Skin epidermis (tissue), 12 donors: Measurements from ENCODE around the gene PCBP3.

Experiments
- H3K27ac ChIP-seq, 21 experiments: fragments of 200-600 bp; sonication (generic) in 11 of 21; one replicate each; pipeline ENCODE4 v1.5.0; 2020; ENCODE audit warnings: mild to moderate bottlenecking in 3 of 21, inconsistent platforms in 2 of 21, moderate library complexity in 2 of 21
- H3K4me3 ChIP-seq, 7 experiments: fragments of 200-600 bp; sonication (generic) in 2 of 7; one replicate each; pipeline ENCODE4 v1.5.0; 2020; ENCODE audit warnings: inconsistent platforms in 2 of 7, mild to moderate bottlenecking in 2 of 7, moderate library complexity in 1 of 7

The PCBP3 gene

DNA sequence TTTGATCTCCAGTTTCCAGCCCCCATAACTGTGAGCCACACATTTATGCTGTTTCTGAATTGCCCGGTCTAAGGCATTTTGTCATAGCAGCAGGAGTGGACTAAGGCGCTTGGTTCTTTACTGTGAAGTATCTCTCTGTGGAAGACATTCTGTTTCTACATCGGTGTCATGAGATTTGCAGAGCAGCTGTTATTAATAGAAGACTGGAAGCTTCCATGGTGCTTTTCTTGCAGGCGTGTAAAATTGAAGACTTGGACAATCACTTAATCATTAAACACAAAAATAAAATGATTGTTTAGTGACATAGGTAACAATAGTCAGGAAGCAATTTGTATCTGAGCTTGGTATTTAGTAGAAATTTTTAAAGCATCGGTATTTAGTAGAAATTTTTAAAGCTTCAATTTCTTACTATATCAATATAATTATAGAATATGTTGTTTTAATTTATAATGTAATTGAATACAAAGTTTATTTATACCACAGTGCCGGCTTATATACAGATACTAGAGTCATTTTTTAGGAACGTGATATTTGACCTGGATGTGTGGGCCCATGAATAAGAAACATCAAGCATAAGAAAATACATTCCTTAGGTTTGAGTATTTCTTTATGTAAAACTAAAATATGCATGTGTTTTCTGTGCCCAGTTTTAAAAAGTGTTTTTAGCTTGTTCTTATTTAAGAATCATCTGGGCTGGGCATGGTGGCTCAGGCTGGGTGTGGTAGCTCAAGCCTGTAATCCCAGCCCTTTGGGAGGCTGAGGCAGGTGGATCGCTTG, 277.5 kb downstream of the PCBP3 start:
- no peak overlapping the region for H3K4me3 ChIP-seq
- no peak overlapping the region for H3K27ac ChIP-seq

DNA sequence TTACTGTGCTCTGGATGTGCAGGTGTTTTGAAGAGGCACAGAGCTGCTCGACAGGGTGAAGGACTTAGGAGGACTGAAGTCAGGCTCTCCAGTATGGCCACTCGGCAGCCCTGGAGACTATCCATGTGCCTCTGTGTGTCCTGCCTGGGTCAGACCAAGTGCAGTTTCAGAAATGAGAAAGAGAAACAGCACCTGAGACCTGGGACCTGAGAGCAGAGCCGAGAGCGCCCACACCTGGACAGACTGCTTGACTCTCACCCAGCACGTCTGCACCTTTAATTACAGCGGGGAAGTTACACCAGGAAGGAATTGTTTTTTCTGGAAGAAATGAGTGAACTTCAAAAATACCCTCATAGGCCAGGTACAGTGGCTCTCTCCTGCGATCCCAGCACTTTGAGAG, 278.4 kb downstream of the PCBP3 start:
- no peak overlapping the region for H3K27ac ChIP-seq

DNA sequence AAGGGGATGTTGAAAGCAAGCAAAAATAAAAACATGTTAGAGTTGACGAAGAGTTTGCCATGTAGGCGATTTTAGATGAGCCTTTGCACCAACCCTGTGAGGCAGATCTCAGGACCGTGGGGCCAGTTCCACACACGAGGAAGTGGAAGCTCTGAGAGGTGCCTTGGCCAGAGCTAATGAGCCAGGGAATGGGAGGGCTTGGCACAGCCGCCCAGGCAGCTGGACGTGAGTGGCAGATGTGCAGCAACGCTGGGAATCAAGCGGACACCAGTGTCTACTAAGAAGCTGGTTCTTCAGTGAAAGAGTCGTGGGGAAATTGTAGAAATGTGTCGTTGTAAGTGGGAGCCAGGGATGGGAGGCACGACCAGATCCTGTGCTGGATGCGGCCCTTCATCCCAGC, 279.1 kb downstream of the PCBP3 start:
- no peak overlapping the region for H3K27ac ChIP-seq
- H3K4me3 ChIP-seq = no peak overlapping the region

More for the DNA sequence above, 278.4 kb downstream of the PCBP3 start:
- no peak overlapping the region for H3K4me3 ChIP-seq

DNA sequence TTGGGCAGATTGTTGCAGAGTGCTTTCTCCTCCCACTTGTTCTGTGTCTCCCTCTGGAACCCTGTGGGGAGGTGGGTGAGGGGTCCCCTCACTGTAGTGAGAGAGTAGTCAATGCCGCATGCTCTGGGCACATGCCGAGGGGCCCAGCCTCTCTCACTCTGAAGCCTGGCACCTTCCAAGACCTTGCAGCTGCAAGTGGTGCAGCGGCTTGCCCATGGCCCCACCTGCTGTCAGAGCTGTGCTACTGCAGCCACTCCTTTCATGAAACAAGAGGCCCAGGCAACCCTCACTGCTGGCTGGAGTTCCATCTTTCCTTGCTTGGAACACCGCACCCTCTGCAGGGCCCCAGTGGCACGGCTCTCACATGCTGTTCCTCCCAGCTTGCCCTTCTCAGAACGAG, 279.6 kb downstream of the PCBP3 start:
- H3K4me3 ChIP-seq = no peak overlapping the region
- H3K27ac ChIP-seq = no peak overlapping the region

DNA sequence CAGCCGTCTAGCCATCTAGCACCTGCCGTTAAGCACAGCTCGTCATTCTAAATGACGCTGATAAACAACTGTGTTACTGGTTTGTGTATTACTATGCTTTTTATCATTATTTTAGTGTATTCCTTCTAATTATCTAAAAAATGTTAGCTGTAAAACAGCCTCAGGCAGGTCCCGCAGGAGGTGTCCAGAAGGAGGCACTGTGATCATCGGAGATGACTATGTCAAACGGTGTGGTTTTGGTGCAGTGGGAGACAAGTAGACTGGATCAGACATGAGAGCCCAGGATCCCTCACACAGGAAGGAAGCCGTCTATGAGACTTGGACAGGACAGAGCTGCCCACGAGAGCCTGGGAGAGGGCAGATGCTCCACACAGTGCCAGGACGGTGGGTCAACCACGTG, 282.8 kb downstream of the PCBP3 start:
- Histone ChIP-seq H3K4me3 (no peak overlapping the region), H3K27ac (no peak overlapping the region)

DNA sequence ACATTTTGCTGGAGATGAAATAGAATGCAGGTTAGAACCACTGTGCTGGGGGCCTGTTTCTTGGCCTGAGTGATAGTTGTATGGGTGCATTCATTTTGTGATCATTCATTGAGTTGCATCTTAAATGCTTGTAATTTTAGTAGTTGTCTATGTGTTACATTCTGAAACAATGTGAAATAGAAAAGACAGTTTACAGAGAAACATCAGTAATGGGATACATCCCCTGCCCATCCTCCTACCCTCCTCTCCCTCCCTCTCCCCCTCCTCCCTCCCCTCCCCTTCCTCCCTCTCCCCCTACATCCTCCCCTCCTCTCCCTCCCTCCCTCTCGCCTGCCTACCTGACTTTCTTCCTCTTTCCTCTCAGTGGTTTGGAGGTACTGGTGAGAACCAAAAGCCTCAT, 283.5 kb downstream of the PCBP3 start:
- Histone ChIP-seq H3K4me3 (no peak overlapping the region), H3K27ac (no peak overlapping the region)

DNA sequence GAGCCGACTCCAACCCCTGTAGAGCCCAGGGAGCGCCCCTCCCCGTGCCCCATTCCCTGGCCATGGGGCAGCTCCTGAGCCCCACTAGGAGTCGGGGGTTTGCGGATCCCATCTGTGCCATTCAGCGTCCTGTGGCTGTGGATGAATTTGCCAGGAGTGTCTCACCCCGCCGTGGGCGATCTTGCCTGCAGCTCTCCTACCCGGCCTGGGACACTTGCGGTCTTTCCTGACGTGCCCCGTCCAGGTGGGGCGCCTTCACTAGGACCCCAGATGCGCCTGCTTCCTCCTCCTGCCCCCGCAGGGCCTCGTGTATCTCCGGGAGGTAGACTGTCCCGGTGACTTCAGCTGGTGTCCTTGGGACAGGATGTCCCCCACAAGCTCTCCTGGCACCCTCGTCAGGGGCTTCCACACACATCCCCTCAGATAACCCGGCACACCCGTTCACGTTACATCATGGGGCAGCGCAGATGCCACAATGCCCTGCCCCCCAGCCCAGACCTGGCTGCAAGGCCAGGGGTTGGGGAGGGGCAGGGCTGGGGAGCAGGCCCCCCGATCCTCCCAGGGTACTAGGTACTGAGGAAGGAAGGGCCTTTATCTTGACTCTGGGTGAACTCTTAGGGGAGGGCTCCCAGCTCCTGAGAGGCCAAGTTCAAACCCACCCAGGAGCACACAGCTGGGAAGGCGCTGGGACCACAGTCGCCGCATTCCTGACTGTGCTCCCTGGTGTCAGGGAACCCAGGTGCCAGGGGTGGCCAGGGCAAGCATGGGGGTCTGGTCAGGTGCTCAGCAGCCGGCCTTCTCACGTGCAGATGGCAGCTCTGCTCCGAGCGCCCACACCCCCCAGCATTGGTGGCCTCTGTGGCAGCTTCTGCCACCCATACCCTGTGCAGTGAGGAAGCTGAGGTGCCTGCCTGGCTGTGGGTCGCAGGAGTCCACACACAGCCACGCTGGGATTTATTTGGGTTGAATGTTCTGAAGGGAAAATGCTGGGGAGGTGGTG, 284.6 kb downstream of the PCBP3 start:
- Histone ChIP-seq H3K27ac (no peak overlapping the region), H3K4me3 (no peak overlapping the region)

DNA sequence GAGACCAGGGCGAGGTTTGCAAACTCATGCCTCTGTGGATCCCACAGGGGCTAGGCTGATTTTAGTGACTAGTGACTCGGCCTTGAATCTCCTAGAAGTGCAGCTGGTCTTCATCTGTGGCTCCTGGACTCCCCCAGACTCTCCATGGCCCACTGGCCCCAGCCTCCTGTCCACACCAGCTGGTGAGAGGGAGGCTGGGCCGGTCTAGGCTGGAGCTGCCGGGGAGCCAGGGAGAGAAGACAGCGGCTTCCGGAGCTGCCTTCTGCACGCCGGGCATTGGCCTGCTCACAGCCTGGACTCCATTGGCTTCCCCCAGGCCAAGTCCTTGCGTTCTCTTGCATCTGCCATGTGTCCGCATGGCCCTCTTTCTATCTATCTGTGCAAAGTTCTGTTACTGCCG, 285.9 kb downstream of the PCBP3 start:
- H3K27ac ChIP-seq = no peak overlapping the region
- no peak overlapping the region for H3K4me3 ChIP-seq

DNA sequence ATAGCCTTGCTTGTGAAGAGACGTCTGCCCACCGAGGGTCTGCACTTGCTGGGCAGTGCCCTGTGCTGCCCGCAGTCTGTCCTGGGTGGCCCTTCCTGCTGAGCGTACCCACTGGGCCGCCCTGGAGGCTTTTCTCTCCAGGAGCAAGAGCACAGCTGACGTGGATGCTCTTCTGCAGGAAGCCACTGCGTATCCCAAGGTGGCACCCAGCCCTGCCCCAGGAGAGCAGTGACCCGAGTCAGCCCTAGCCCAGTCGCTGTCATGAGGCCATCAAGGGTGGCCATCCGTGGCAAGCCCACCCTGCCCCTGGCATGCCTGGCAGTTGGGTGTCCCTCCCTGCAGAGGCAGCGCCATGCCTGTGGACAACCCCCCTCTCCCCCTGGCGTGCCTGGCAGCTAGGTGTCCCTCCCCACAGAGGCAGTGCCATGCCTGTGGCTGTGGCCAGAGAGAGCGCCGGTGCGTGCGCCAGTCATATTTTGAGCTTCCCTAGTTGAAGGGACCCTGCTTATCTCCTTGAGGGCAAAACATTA, 286.8 kb downstream of the PCBP3 start:
- no peak overlapping the region for H3K27ac ChIP-seq

DNA sequence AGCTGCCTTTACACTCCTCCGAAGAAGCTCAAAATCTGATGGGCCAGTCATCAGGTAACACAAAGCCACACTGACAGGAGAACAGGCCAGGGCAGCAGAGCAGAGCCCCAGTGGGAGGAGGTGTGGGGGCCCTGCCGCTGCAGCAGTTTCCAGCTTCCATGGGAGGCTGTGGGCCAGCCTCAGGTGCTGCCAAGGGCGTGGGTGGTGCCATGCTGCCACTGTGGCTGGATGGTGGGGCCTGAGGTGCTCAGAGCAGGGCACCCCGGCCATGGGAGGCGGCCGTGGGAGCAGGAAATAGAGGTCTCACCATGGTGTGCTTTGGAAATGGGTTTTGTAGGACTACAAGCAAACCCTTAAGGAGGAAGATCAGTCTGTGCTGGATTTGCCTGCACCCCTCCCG, 287.3 kb downstream of the PCBP3 start:
- Histone ChIP-seq H3K4me3 (no peak overlapping the region), H3K27ac (no peak overlapping the region)

More for the DNA sequence above, 286.8 kb downstream of the PCBP3 start:
- H3K4me3 ChIP-seq = no peak overlapping the region

DNA sequence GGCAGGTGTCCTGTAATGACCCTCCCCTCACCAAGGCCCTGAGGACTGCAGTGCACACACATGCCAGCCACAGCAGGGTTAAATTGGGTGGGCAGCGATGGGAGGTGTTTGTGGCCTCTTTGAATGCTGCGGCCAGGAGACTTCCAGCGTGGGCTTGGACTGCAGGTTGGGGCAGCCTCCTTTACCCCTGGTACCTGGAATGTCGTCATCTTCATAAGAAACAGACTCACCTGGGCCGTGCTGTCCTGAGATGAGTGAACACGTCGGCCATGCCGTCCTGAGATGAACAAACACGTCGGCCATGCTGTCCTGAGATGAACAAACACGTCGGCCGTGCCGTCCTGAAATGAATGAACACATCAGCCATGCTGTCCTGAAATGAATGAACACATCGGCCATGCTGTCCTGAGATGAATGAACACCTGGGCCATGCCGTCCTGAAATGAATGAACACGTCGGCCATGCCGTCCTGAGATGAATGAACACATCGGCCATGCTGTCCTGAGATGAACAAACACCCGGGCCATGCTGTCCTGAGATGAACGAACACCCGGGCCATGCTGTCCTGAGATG, 288.0 kb downstream of the PCBP3 start:
- Histone ChIP-seq H3K4me3 (no peak overlapping the region), H3K27ac (no peak overlapping the region)

DNA sequence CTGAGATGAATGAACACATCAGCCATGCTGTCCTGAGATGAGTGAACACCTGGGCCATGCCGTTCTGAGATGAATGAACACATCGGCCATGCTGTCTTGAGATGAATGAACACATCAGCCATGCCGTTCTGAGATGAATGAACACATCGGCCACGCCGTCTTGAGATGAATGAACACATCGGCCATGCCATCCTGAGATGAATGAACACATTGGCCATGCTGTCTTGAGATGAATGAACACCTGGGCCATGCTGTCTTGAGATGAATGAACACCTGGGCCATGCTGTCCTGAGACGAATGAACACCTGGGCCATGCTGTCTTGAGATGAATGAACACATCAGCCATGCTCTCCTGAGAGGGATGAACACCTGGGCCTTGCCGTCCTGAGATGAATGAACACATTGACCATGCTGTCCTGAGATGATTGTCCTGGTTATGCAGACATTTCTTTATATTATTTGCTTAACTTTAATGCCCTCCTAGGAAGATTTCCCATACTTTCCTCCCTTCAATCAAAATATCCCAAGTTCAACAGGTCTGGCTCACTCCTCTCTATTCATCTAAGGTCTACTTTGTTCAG, 289.5 kb downstream of the PCBP3 start:
- no peak overlapping the region for H3K4me3 ChIP-seq
- no peak overlapping the region for H3K27ac ChIP-seq

DNA sequence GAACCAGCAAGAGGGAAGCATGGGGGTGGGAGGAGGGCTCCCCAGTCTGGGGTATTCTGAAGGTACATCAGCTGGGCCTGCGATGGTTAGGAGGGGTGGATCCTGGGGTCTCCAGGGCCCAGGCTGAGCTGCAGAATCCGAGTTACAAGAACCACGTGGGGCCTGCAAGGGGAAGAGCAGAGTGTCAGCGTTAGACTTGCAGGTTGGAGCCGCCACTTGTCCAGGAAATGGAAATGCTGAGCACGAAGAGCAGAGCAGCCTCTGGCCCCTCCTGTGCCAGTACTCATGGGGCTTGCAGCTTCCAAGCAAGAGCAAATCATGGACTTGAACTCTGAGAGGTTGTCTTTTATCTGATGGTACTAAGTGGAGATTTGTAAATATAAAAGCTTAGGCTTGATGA, 290.6 kb downstream of the PCBP3 start:
- Histone ChIP-seq H3K27ac (no peak overlapping the region), H3K4me3 (no peak overlapping the region)

DNA sequence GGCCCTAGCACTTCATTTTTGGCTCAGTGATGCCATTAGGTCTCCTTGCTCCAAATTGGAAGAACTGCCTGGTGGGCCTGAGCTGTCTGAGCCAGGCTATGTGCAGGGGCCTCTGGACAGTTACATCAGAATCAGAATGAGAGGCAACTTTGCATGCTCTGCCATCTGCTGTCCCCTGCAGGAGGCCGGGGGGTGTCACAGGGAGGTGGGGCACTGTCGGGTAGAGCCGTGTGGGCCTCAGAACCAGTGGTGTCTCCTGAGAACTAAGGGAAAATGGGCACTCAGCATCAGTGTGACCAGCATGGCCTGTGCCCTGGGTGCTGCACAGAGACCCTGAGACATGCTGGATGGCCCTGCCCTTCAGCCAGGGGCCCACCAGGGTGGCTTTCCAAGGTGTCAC, 291.0 kb downstream of the PCBP3 start:
- no peak overlapping the region for H3K27ac ChIP-seq
- H3K4me3 ChIP-seq = no peak overlapping the region

DNA sequence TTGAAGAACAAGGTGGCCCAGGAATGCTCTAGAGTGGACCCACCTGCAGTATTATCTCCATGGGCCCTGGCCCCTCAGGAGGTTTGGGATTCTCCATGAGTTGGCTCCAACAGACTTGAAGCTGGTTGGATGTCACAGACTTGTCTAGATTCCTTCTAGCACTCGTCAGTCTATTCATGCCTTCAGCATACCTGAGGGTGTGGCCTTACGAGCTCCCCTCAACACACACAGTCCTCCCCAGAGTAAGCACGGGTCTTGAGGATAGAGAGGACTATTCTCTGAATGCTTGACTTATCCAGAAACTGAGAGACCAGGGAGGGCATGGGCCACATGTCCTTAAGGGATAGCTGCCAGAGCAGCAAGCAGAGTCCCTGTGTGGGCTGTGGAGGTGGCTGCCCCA, 292.1 kb downstream of the PCBP3 start:
- no peak overlapping the region for H3K4me3 ChIP-seq
- no peak overlapping the region for H3K27ac ChIP-seq

DNA sequence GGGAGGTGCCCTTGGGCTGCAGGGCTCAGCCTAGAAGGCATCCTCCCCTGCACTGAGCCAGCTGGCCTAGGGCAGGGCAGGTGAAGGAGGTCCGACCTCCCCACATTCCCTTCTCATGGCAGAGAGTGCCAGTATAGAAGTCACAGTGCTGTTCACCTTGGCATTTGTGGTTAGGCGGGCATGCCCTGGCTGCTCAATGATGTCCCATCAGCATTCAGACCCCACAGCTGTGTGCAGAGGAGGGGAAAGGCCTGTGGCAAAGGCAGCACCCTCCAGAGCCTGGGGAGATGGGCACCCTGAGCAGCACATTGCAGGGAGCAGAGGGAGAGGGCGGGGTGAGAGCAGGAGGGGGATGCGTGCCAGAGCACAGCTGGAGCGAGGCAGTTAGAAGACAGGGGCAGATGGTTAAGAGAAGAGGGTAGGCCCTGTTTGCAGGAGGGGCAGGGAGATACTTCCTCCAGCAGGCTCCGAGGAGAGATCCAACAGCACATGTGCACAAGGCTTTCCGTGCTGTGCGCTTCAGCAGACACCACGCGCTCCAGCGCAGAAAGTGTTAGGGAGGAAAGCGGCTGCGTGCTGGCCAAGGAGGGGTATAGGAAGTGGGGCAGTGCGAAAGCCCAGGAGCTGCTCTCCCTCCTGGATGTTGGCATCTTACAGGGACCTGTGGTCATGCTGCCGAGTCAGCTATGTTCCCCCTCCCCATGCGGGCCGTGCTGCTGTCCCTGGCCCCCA, 294.4 kb downstream of the PCBP3 start:
- H3K27ac ChIP-seq = no peak overlapping the region

DNA sequence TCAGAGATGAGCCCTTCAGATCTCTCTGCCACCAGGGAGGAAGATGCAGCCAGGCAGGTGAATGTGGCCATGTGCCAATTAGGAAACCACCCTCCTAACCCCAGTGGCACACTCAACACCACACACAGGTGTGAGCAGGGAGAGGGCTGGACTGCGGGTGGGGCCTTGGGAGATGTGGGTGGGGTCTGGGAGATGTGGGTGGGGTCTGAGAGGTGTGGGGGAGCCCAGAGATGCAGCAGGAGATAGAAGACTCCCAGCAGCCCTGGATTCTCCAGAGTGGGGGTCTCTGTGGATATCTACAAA, 294.9 kb downstream of the PCBP3 start:
- no peak overlapping the region for H3K27ac ChIP-seq

More for the DNA sequence above, 294.4 kb downstream of the PCBP3 start:
- H3K4me3 ChIP-seq = no peak overlapping the region

DNA sequence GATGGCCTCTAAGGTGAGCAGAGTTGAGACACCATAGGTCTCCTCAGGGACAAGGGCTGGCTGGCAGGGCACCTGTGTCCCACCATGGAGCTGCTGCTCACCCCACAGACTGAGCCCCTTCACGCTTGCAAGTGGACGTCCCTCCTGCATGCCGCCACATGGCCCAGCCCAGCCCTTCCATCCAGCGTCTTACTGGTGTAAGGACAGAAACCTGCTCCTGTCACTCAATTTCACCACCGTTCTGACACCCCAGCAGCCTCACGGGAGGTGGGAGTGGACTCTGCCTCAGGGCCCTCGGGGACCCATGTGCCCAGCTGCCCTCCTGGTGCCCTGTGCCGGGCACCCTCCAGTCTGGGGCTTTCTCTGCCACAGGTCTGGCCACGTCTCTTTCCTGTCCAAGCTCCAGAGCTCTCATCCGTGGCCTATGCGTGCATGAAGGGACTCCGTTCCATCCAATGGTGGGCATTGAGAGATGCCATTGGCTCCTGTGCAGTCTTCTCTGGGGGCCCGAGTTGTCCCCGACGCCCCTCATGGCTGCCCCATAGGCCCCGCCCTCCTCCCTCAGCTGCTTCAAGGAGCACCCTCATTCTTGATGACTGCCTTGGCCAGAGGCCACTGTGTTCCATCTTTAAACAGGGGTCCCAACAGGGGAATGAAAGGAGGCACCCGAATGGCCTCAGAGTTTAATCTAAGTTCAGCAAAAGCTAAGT, 295.4 kb downstream of the PCBP3 start:
- Histone ChIP-seq H3K27ac (no peak overlapping the region), H3K4me3 (no peak overlapping the region)

More for the DNA sequence above, 294.9 kb downstream of the PCBP3 start:
- no peak overlapping the region for H3K4me3 ChIP-seq

DNA sequence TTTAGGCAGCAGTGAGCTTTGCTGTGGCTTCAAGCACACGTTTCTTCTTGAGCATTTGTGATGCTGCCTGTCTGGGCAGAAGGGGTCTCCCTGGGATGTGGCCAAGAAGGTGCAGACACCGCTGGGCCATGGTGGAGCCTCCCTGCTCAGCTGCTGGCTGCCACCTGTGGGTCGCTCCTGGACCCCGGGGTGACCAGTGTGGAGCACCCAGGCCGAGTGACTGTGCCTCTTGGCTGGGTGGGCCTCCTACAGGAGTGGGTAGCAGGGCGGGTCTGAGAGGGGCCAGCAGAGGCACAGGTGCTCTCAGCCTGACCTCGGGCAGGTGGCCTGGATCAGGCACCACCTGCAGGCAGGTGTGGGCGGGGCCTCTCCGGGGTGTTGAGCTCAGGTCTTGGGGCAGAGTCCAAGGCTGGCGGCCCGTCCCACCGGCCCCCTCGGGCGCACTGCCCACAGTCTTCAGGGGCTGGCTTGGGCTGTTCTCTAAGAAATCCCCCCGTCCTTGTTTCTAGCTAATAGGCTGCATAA, 296.1 kb downstream of the PCBP3 start:
- H3K4me3 ChIP-seq = no peak overlapping the region
- no peak overlapping the region for H3K27ac ChIP-seq
